ENCODE data around the gene DIP2C. TPM values are rescaled to one million over a fixed set of nuclear protein-coding genes. Genes with fewer than 3 reads are reported as not detected.

The DIP2C gene
- total RNA-seq, 1 donor from 2014 or later: 52.6 TPM

GRCh38 chr10:677750-678661 is 11.5 kb downstream of the DIP2C start:
- Mint-ChIP-seq H3K36me3 (ENCODE audit: unreplicated experiment) (no peaks in the 10 kb centered on the region), H3K4me1 (ENCODE audit: low read depth, unreplicated experiment) (peaks cover 18% of the 10 kb centered on the region), H3K27me3 (ENCODE audit: unreplicated experiment) (peaks cover 4% of the 10 kb centered on the region), H3K4me3 (ENCODE audit: unreplicated experiment) (no peak overlapping the region), H3K27ac (ENCODE audit: unreplicated experiment) (no peak overlapping the region), H3K9me3 (ENCODE audit: unreplicated experiment) (peaks cover 4% of the 10 kb centered on the region)
- DNase-seq: no peak
- TF ChIP-seq CTCF (IDR thresholded peaks at IDR 0.05; ENCODE audit: partially characterized antibody, unreplicated experiment): no peak

GRCh38 chr10:677038-677437 is 12.4 kb downstream of the DIP2C start:
- TF ChIP-seq CTCF (IDR thresholded peaks at IDR 0.05; ENCODE audit: partially characterized antibody, unreplicated experiment): no peak
- Mint-ChIP-seq H3K9me3 (ENCODE audit: unreplicated experiment) (peaks cover 4% of the 10 kb centered on the region), H3K27me3 (ENCODE audit: unreplicated experiment) (peaks cover 7% of the 10 kb centered on the region), H3K4me3 (ENCODE audit: unreplicated experiment) (no peak overlapping the region), H3K27ac (ENCODE audit: unreplicated experiment) (no peak overlapping the region), H3K4me1 (ENCODE audit: low read depth, unreplicated experiment) (peaks cover 15% of the 10 kb centered on the region), H3K36me3 (ENCODE audit: unreplicated experiment) (peaks cover 1% of the 10 kb centered on the region)
- no peak for DNase-seq

DNA sequence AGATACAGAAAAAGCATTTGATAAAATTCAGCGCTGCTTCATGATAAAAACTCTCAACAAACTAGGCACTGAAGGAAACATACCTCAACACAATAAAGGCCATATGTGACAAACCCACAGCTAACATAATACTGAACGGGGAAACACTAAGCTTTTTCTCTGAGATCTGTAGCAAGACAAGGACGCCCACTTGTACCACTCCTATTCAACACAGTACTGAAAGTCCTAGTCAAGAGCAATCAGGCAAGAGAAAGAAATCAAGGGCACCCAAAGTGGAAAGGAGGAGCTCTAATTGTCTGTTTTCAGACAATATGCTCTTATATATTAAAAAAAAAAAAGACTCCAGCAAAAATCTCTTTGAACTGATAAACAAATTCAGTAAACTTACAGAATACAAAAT is 13.3 kb downstream of the DIP2C start:
- no peak overlapping the region for H3K27ac Mint-ChIP-seq (ENCODE audit: unreplicated experiment)

DNA sequence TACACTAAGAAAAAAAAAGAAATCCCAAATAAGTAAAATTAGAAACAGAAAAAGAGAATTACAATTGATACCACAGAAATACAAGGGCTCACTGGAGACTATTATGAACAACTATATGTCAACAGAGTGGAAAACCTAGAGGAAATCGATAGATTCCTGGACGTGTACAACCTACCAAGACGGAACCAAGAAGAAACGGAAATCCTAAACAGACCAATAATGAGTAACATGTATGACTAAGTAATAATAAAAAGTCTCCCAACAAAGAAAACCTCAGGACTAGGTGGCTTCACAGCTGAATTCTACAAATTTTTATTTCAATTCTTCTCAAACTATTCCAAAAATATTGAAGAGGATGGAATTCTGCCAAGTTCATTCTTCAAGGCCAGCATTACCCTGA is 13.9 kb downstream of the DIP2C start:
- H3K36me3 Mint-ChIP-seq (ENCODE audit: unreplicated experiment): peaks cover 9% of the 10 kb centered on the region
- H3K4me1 Mint-ChIP-seq (ENCODE audit: low read depth, unreplicated experiment): peaks cover 16% of the 10 kb centered on the region
- H3K27ac Mint-ChIP-seq (ENCODE audit: unreplicated experiment): no peak overlapping the region
- peaks cover 7% of the 10 kb centered on the region for H3K9me3 Mint-ChIP-seq (ENCODE audit: unreplicated experiment)
- peaks cover 7% of the 10 kb centered on the region for H3K27me3 Mint-ChIP-seq (ENCODE audit: unreplicated experiment)
- TF ChIP-seq CTCF (IDR thresholded peaks at IDR 0.05; ENCODE audit: partially characterized antibody, unreplicated experiment): no peak
- no peak overlapping the region for H3K4me3 Mint-ChIP-seq (ENCODE audit: unreplicated experiment)
- DNase-seq: no peak

More for the DNA sequence above, 13.3 kb downstream of the DIP2C start:
- Mint-ChIP-seq H3K4me3 (ENCODE audit: unreplicated experiment) (no peak overlapping the region), H3K27me3 (ENCODE audit: unreplicated experiment) (peaks cover 7% of the 10 kb centered on the region), H3K9me3 (ENCODE audit: unreplicated experiment) (peaks cover 7% of the 10 kb centered on the region), H3K4me1 (ENCODE audit: low read depth, unreplicated experiment) (peaks cover 16% of the 10 kb centered on the region), H3K36me3 (ENCODE audit: unreplicated experiment) (peaks cover 6% of the 10 kb centered on the region)
- no peak for TF ChIP-seq CTCF (IDR thresholded peaks at IDR 0.05; ENCODE audit: partially characterized antibody, unreplicated experiment)
- no peak for DNase-seq

DNA sequence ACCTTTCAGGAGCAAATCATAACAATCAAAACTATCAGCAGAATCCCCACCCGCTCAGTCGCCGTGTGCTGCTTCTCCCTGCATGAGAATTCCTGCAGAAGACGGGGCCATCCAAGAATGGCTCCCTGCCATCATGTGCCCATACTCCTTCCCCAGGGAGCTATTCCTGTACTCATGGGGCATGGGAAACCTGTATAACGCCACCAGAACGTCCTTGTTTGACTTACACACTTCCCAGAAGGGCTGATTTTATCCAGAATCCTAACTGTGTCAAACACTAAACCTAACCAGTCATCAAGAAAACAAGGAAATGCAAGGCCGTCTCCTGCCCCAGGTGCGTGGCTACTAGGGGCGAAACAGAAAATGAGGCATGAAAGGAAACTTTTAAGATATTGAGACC is 16.0 kb downstream of the DIP2C start:
- Mint-ChIP-seq H3K9me3 (ENCODE audit: unreplicated experiment) (peaks cover 7% of the 10 kb centered on the region), H3K36me3 (ENCODE audit: unreplicated experiment) (peaks cover 9% of the 10 kb centered on the region), H3K27me3 (ENCODE audit: unreplicated experiment) (peaks cover 5% of the 10 kb centered on the region), H3K27ac (ENCODE audit: unreplicated experiment) (no peak overlapping the region), H3K4me1 (ENCODE audit: low read depth, unreplicated experiment) (peaks cover 9% of the 10 kb centered on the region), H3K4me3 (ENCODE audit: unreplicated experiment) (no peak overlapping the region)
- no peak for DNase-seq
- TF ChIP-seq CTCF (IDR thresholded peaks at IDR 0.05; ENCODE audit: partially characterized antibody, unreplicated experiment): no peak

All from glutamatergic neuron (in vitro differentiated cells).